H1 (cell line): ENCODE results near the gene MICA. TPM values are rescaled to one million over a fixed set of nuclear protein-coding genes. Genes with fewer than 3 reads are reported as not detected.

ENCODE experiments used
- CTCF ChIA-PET: fragments of 300-600 bp; sonication (Branson Sonifier 250); formaldehyde crosslinking; loops from one replicate; lab custom pipeline; 2021; ENCODE audit not compliant: partially characterized antibody; lab: Charles Lee
- POLR2A ChIA-PET: fragments of 300-600 bp; sonication (Branson Sonifier 250); formaldehyde crosslinking; loops from one replicate; lab custom pipeline; 2021; ENCODE audit warnings: inconsistent platforms; ENCODE audit not compliant: partially characterized antibody; lab: Charles Lee
- DNase-seq, 2 experiments: peaks; one replicate each; pipeline versions ENCODE4 v3.0.0 to v3.0.0-alpha.2; 2010 to 2022; ENCODE audit warnings: low spot score in 2 of 2, low read depth in 1 of 2, mixed read lengths in 1 of 2
- FAIRE-seq: peaks from 2 replicates; lab custom pipeline; 2011; peaks lifted over from hg19 to GRCh38; lab: Jason Lieb, UNC
- H2AFZ ChIP-seq: 2 replicates; pipeline ENCODE4 v1.8.1; 2012; ENCODE audit warnings: low read length, inconsistent platforms
- H2AK5ac ChIP-seq: 2 replicates; pipeline ENCODE4 v1.6.1; 2013; ENCODE audit warnings: low read depth, low read length
- H2BK120ac ChIP-seq: replicated peaks from 2 replicates; pipeline ENCODE3; 2013; ENCODE audit warnings: low read depth, low read length, inconsistent platforms
- H2BK12ac ChIP-seq: 2 replicates; pipeline ENCODE4 v1.6.1; 2013; ENCODE audit warnings: low read depth, low read length
- H2BK15ac ChIP-seq: 2 replicates; pipeline ENCODE4 v1.6.1; 2013; ENCODE audit warnings: low read length
- H2BK20ac ChIP-seq: 2 replicates; pipeline ENCODE4 v1.6.1; 2013; ENCODE audit warnings: low read length
- H2BK5ac ChIP-seq: 2 replicates; pipeline ENCODE4 v1.6.1; 2013; ENCODE audit warnings: low read depth, low read length
- H3K14ac ChIP-seq: 2 replicates; pipeline ENCODE4 v1.6.1; 2013; ENCODE audit warnings: inconsistent platforms; ENCODE audit not compliant: insufficient read length
- H3K18ac ChIP-seq: 2 replicates; pipeline ENCODE4 v1.6.1; 2013; ENCODE audit warnings: low read length; ENCODE audit errors: extremely low read depth
- H3K23ac ChIP-seq: 2 replicates; pipeline ENCODE4 v1.6.1; 2013; ENCODE audit warnings: inconsistent platforms; ENCODE audit not compliant: insufficient read length
- H3K23me2 ChIP-seq: 2 replicates; pipeline ENCODE4 v1.6.1; 2013; ENCODE audit warnings: low read depth, low read length
- H3K27ac ChIP-seq: 2 replicates; pipeline ENCODE4 v1.6.1; 2011; ENCODE audit warnings: low read depth, low read length, inconsistent platforms
- H3K27me3 ChIP-seq, 4 experiments: replicated peaks in 1 of 4; 1 replicate in 1 of 4; 2 replicates in 3 of 4; pipeline versions ENCODE4 v1.6.1 to v1.8.1; 2011 to 2013; ENCODE audit warnings: low read length in 3 of 4, mild to moderate bottlenecking in 3 of 4, inconsistent platforms in 2 of 4, mixed read lengths in 2 of 4, moderate library complexity in 1 of 4; ENCODE audit not compliant: control insufficient read depth in 3 of 4, insufficient read depth in 3 of 4; ENCODE audit errors: extremely low read depth in 1 of 4
- H3K36me3 ChIP-seq, 4 experiments: 2 replicates each; pipeline versions ENCODE4 v1.6.1 to v1.8.1; 2011 to 2013; ENCODE audit warnings: mild to moderate bottlenecking in 4 of 4, low read length in 3 of 4, moderate library complexity in 2 of 4, control low read depth in 1 of 4, inconsistent platforms in 1 of 4; ENCODE audit not compliant: insufficient read depth in 4 of 4, control insufficient read depth in 2 of 4
- H3K4ac ChIP-seq: replicated peaks from 2 replicates; pipeline ENCODE3; 2013; ENCODE audit warnings: low read length, low read depth, mixed read lengths, inconsistent platforms; ENCODE audit not compliant: insufficient read length
- H3K4me1 ChIP-seq, 4 experiments: replicated peaks in 1 of 4; 1 replicate in 1 of 4; 2 replicates in 3 of 4; pipeline versions ENCODE4 v1.6.1 to v1.8.1; 2011 to 2013; ENCODE audit warnings: low read length in 3 of 4, inconsistent platforms in 2 of 4, mixed read lengths in 1 of 4; ENCODE audit not compliant: insufficient read depth in 4 of 4, control insufficient read depth in 3 of 4
- H3K4me2 ChIP-seq, 2 experiments: 2 replicates each; pipeline versions ENCODE4 v1.6.1 to v1.8.1; 2011 to 2013; ENCODE audit warnings: low read depth in 2 of 2, low read length in 2 of 2, control low read depth in 1 of 2, inconsistent platforms in 1 of 2, mild to moderate bottlenecking in 1 of 2; ENCODE audit not compliant: insufficient read depth in 1 of 2
- H3K4me3 ChIP-seq, 4 experiments: fragments of 200-600, 300-600 bp in 1 of 4; sonication (generic), shearing (Covaris generic), sonication (Bioruptor Twin) in 1 of 4; 2 replicates each; pipeline versions ENCODE4 v1.5.1 to v1.8.1; 2011 to 2016; ENCODE audit warnings: low read length in 4 of 4, low read depth in 3 of 4, control low read depth in 2 of 4, inconsistent platforms in 2 of 4, mild to moderate bottlenecking in 2 of 4, mixed read lengths in 1 of 4, moderate library complexity in 1 of 4; ENCODE audit not compliant: insufficient read depth in 2 of 4; ENCODE audit errors: extremely low read depth in 1 of 4
- H3K56ac ChIP-seq: replicated peaks from 2 replicates; pipeline ENCODE3; 2013; ENCODE audit warnings: low read depth, mild to moderate bottlenecking, mixed read lengths, low read length, inconsistent platforms; ENCODE audit not compliant: insufficient read length
- H3K79me1 ChIP-seq: 2 replicates; pipeline ENCODE4 v1.6.1; 2013; ENCODE audit warnings: low read depth, low read length, control low read depth
- H3K79me2 ChIP-seq, 2 experiments: 2 replicates each; pipeline versions ENCODE4 v1.6.1 to v1.8.1; 2012 to 2013; ENCODE audit warnings: low read length in 2 of 2, mild to moderate bottlenecking in 2 of 2, inconsistent platforms in 1 of 2; ENCODE audit not compliant: insufficient read depth in 2 of 2, control insufficient read depth in 1 of 2
- H3K9ac ChIP-seq, 4 experiments: replicated peaks in 1 of 4; 1 replicate in 1 of 4; 2 replicates in 3 of 4; pipeline versions ENCODE4 v1.6.1 to v1.8.1; 2011 to 2013; ENCODE audit warnings: low read depth in 3 of 4, low read length in 3 of 4, control low read depth in 2 of 4, mild to moderate bottlenecking in 2 of 4, moderate library complexity in 2 of 4, inconsistent platforms in 1 of 4; ENCODE audit errors: extremely low read depth in 1 of 4
- H3K9me3 ChIP-seq, 2 experiments: 2 replicates each; pipeline versions ENCODE4 v1.6.1 to v1.8.1; 2012 to 2013; ENCODE audit warnings: mild to moderate bottlenecking in 2 of 2, moderate library complexity in 2 of 2, control low read depth in 1 of 2, inconsistent platforms in 1 of 2, low read depth in 1 of 2, low read length in 1 of 2, mixed read lengths in 1 of 2; ENCODE audit not compliant: insufficient read depth in 2 of 2
- H4K20me1 ChIP-seq, 2 experiments: replicated peaks in 1 of 2; 2 replicates each; pipeline versions ENCODE3 to v1.8.1; 2011 to 2013; ENCODE audit warnings: inconsistent platforms in 2 of 2, low read length in 2 of 2, mild to moderate bottlenecking in 1 of 2; ENCODE audit not compliant: insufficient read depth in 2 of 2, control insufficient read depth in 1 of 2
- H4K5ac ChIP-seq: 2 replicates; pipeline ENCODE4 v1.6.1; 2013; ENCODE audit warnings: low read length, low read depth, mixed read lengths, inconsistent platforms; ENCODE audit not compliant: insufficient read length
- H4K8ac ChIP-seq: 2 replicates; pipeline ENCODE4 v1.8.0; 2013; ENCODE audit warnings: mild to moderate bottlenecking, moderate library complexity, low read length, inconsistent platforms; ENCODE audit not compliant: insufficient read depth; ENCODE audit errors: extremely low read depth
- H4K91ac ChIP-seq: replicated peaks from 2 replicates; pipeline ENCODE3; 2013; ENCODE audit warnings: low read length, mixed read lengths, inconsistent platforms; ENCODE audit not compliant: insufficient read length
- ATF3 ChIP-seq: IDR thresholded peaks from 2 replicates; pipeline ENCODE4 v1.6.1; 2011; ENCODE audit warnings: low read depth, mild to moderate bottlenecking, low read length; ENCODE audit not compliant: insufficient read depth
- CREB1 ChIP-seq: IDR thresholded peaks from 2 replicates; pipeline ENCODE4 v1.6.1; 2012; ENCODE audit warnings: inconsistent platforms
- JUND ChIP-seq: IDR thresholded peaks from 2 replicates; pipeline ENCODE4 v1.6.1; 2011; ENCODE audit warnings: mild to moderate bottlenecking, improper control_type of control experiment, low read length
- SP4 ChIP-seq: IDR thresholded peaks from 2 replicates; pipeline ENCODE4 v1.6.1; 2012; ENCODE audit warnings: low read length, inconsistent platforms
- whole genome bisulfite sequencing, 2 experiments: shearing (Covaris generic) in 1 of 2; methylation state at CpG; one replicate each; pipeline versions ENCODE4 v1.1.6 to v1.1.7; 2013 to 2015; ENCODE audit warnings: low lambda C conversion rate in 2 of 2, mixed read lengths in 2 of 2, inconsistent platforms in 1 of 2, low coverage in 1 of 2, missing lambda C conversion rate in 1 of 2; ENCODE audit not compliant: insufficient replicate concordance in 2 of 2, insufficient coverage in 1 of 2, insufficient read length in 1 of 2; ENCODE audit errors: extremely low coverage in 1 of 2, missing lambda C conversion rate in 1 of 2; 5-methylcytosine and 5-hydroxymethylcytosine counted together
- polyA plus RNA-seq, 7 experiments: library from polyadenylated mRNA; depleted of rRNA in 3 of 7; stranded (reverse) in 5 of 7; unstranded in 2 of 7; fragments of >200 nt in 5 of 7; fragments of 200-250 nt in 2 of 7; gene quantifications; 1 replicate in 5 of 7; 2 replicates in 1 of 7; 4 replicates in 1 of 7; pipeline versions ENCODE4 v1.2.1 to v1.2.3, GENCODE V29; 2011 to 2013; ENCODE audit warnings: missing spikeins in 2 of 7, mixed read lengths in 2 of 7
- total RNA-seq: library from RNA; stranded (reverse); fragmentation: NEBNext Ultra II Directional; extraction: Animal tissue kit (Norgen Biotek cat#: 25700); gene quantifications from 2 replicates; pipeline ENCODE4 v1.2.1, GENCODE V29; 2021
- TF ChIP-seq, protein P1 (sequence below): IDR thresholded peaks from 2 replicates; pipeline ENCODE4 v1.6.1; 2011; ENCODE audit warnings: low read length, improper control_type of control experiment

MICA gene
- total and polyA plus RNA-seq, 2 of the 8 experiments (the other 6 are each of a cell fraction or from before 2014, with no cell fraction given), result 12.5 to 16.3 TPM

DNA sequence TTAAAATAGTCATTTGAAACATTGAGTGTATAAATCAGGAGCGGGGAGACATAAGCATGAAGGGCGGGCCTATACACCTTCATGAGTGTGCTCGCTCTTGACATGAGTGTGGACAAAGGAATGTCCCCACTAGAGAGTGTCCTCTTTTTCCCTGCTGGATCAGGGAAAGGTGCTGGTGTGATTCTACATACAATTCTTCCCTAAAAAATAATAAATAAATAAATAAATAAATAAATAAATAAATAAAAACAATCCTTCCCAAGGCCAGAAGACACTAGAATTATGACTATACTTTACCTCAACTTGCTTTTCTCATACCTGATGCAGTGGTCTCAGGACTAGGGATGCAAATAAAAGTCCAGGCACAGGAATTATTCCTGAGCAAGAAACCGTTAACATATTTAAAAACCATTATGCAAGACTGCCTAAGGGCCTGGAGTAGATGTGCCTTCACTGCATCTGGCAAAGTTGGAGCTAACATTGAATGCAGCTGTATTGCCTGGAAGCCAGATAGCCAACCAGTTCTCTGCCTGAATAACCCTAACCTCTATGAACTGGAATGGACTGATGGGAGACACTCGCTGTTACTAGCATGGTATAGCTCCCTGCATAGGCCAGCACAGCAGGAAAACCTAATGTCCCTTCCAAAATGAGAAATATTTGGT is 57.1 kb downstream of the MICA start:
- Histone ChIP-seq H3K14ac (no peak overlapping the region), H3K4ac (no peak overlapping the region)
- TF ChIP-seq JUND, result no peak
- no peak for TF ChIP-seq ATF3
- no peak for TF ChIP-seq SP4
- TF ChIP-seq, protein P1, sequence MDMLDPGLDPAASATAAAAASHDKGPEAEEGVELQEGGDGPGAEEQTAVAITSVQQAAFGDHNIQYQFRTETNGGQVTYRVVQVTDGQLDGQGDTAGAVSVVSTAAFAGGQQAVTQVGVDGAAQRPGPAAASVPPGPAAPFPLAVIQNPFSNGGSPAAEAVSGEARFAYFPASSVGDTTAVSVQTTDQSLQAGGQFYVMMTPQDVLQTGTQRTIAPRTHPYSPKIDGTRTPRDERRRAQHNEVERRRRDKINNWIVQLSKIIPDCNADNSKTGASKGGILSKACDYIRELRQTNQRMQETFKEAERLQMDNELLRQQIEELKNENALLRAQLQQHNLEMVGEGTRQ, result no peak
- no peak for TF ChIP-seq CREB1
- TF ChIP-seq, all 59 proteins: peak for 0
- Histone ChIP-seq H4K8ac (no peak overlapping the region), H3K9me3 (no peaks in the 10 kb centered on the region), H4K5ac (no peak overlapping the region), H3K79me1 (no peaks in the 10 kb centered on the region), H3K56ac (no peak overlapping the region), H3K9ac (no peak overlapping the region), H4K91ac (no peak overlapping the region), H3K27ac (no peak overlapping the region), H2BK5ac (no peak overlapping the region), H2AFZ (no peak overlapping the region), H3K23me2 (no peaks in the 10 kb centered on the region), H2BK15ac (no peak overlapping the region), H3K4me2 (no peak overlapping the region), H2BK120ac (no peak overlapping the region), H2BK12ac (no peak overlapping the region), H4K20me1 (no peaks in the 10 kb centered on the region), H2BK20ac (no peak overlapping the region), H2AK5ac (no peak overlapping the region), H3K36me3 (no peaks in the 10 kb centered on the region), H3K18ac (no peak overlapping the region), H3K4me3 (no peak overlapping the region), H3K27me3 (peaks cover 0 to 12% (median 0%) of the 10 kb centered on the region in 4 experiments; a peak in 3 of 7 replicates), H3K4me1 (peaks cover 0 to 2% (median 0%) of the 10 kb centered on the region in 4 experiments; a peak in 1 of 7 replicates), H3K23ac (no peak overlapping the region), H3K79me2 (no peaks in the 10 kb centered on the region)
- DNase-seq, result no peak
- ChIA-PET CTCF (interaction anchor here (0.6 to 2.0 kb wide), 2 partner anchors 21 to 312 kb away, joined by 4 read pairs; no protein-coding TSS in a partner anchor), POLR2A (no interaction called here)
- WGBS, 2 experiments, result 90% methylated on average over 5 of the region's 5 CpGs; no CpG with 5 or more reads in 1 of the 2 experiments
- FAIRE-seq, result no peak
